Loucy (cell line): ENCODE measurements around the gene RAD50.
"Not testable (repeated sequence)": the region's sequence is repeated elsewhere in the genome, so short reads cannot be mapped to it uniquely, and the experiment has no call there.

Experiments
- EZH2phosphoT487 ChIP-seq: fragments of 200-600 bp; IDR thresholded peaks from 2 replicates; pipeline ENCODE4 v1.6.1; 2018; ENCODE audit warnings: antibody characterized with exemption, mild to moderate bottlenecking, moderate library complexity, borderline replicate concordance
- TF ChIP-seq, protein P1 (sequence below): fragments of 200-600 bp; sonication (generic); conservative IDR thresholded peaks from 2 replicates; pipeline ENCODE4 v1.5.1; 2014; ENCODE audit warnings: mild to moderate bottlenecking, antibody characterized with exemption, low read length

- TF ChIP-seq, protein P1, sequence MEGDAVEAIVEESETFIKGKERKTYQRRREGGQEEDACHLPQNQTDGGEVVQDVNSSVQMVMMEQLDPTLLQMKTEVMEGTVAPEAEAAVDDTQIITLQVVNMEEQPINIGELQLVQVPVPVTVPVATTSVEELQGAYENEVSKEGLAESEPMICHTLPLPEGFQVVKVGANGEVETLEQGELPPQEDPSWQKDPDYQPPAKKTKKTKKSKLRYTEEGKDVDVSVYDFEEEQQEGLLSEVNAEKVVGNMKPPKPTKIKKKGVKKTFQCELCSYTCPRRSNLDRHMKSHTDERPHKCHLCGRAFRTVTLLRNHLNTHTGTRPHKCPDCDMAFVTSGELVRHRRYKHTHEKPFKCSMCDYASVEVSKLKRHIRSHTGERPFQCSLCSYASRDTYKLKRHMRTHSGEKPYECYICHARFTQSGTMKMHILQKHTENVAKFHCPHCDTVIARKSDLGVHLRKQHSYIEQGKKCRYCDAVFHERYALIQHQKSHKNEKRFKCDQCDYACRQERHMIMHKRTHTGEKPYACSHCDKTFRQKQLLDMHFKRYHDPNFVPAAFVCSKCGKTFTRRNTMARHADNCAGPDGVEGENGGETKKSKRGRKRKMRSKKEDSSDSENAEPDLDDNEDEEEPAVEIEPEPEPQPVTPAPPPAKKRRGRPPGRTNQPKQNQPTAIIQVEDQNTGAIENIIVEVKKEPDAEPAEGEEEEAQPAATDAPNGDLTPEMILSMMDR: not testable (repeated sequence)
- TF ChIP-seq EZH2phosphoT487: not testable (repeated sequence)
Observed at GRCh38 chr5:132524877-132525276, 31.9 kb upstream of the RAD50 start.
